SK-N-DZ (cell line): Measurements from ENCODE around the gene RSU1.

Experiments used
- small RNA-seq, 2 experiments: library from RNA; depleted of rRNA; stranded (forward); fragments of <200 nt; gene quantifications; one replicate each; pipeline ENCODE3, GENCODE V24; 2014

RSU1 gene

Small RNA genes lying within 50 kb of the gene (small RNA-seq; reads per million reads assigned to genes)
- gene RF02271, result 0 reads per million in 2 experiments
